Measurements from ENCODE around the gene CELF2.
"Not testable (repeated sequence)": the region's sequence is repeated elsewhere in the genome, so short reads cannot be mapped to it uniquely, and the experiment has no call there.

Gene CELF2

DNA sequence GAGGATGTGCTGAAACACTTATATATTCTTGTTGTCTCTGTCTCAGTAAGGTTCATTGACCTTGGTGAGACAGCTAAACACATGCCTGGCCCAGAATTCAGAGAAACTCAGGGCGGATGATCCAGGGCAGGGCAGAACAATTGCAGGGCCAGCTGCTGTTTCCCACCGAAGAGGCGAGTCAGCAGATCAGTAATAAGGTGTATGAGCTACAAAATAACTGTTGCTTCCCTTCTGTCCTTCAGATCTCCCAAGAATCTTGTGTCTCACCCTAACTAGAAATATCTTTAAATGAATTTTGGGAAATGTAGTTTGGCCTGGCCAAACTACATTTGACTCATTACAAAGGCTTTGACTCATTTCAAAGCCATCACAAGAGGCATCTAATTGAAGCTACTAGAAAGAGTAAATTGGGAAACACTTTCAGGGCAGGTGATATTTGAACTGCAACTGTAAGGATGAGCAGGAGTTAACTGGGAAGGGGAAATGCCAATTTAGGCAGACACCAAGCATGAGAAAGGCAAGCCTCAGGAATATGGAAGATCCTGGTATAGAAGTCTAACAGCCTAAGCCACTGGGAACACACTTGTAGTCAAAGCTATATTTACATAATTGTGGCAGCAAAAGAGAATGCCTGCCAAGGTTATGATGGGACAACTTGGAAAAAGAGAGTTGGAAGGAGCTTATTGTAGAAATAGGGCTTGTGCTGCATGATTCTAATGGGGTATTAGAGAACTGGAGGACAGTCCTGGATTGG is 24.5 kb upstream of the CELF2 start:
- H3K27ac Mint-ChIP-seq (ENCODE audit: low read depth) = no peak overlapping the region
- H3K4me3 Mint-ChIP-seq = no peak overlapping the region
- H3K9me3 Mint-ChIP-seq = no peaks in the 10 kb centered on the region
- ATAC-seq (replicated peaks; ENCODE audit: extremely low read depth, poor library complexity, severe bottlenecking) (no peak), DNase-seq (ENCODE audit: low spot score in 2 of 2) (no peak)
- peaks cover 69% of the 10 kb centered on the region for H3K27me3 Mint-ChIP-seq
- H3K4me1 Mint-ChIP-seq = no peaks in the 10 kb centered on the region
- no peaks in the 10 kb centered on the region for H3K36me3 Mint-ChIP-seq (ENCODE audit: insufficient read depth)

DNA sequence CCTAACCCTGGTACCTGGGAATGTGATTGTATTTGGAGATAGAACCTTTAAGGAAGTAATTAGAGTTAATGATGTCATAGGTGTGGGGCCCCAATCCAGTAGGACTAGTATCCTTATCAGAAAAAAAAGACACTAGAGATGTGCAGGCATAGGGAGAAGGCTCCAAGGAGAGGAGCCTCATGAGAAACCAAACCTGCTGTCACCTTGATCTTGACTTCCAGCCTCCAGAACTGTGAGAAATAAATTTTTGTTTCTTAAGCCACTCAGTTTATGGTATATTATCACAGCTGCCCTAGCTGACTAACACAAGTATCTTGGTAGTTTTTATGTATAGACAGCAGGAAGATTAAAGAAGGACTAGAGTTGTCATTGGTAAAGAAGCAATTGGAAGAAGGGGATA is 23.9 kb upstream of the CELF2 start:
- H3K9me3 Mint-ChIP-seq = no peaks in the 10 kb centered on the region
- no peak overlapping the region for H3K27ac Mint-ChIP-seq (ENCODE audit: low read depth)
- DNase-seq (ENCODE audit: low spot score in 2 of 2) (no peak), ATAC-seq (replicated peaks; ENCODE audit: extremely low read depth, poor library complexity, severe bottlenecking) (no peak)
- no peaks in the 10 kb centered on the region for H3K36me3 Mint-ChIP-seq (ENCODE audit: insufficient read depth)
- H3K27me3 Mint-ChIP-seq = peaks cover 72% of the 10 kb centered on the region
- H3K4me1 Mint-ChIP-seq = no peaks in the 10 kb centered on the region
- no peak overlapping the region for H3K4me3 Mint-ChIP-seq

DNA sequence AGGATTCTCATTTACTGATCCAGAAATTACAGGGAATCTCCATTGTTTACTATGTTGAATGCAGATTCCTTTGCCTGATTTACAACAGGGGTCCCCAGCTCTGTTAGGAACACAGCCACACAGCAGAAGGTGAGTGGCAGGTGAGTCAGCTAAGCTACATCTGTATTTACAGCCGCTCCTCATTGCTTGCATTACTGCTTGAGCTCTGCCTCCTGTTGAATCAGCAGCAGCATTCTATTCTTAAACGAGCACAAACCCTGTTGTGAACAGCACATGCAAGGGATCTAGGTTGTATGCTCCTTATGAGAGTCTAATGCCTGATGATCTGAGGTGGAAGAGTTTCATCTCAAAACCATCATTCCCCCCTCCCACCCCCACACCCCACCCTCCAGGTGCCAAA is 23.3 kb upstream of the CELF2 start:
- H3K36me3 Mint-ChIP-seq (ENCODE audit: insufficient read depth) = no peaks in the 10 kb centered on the region
- DNase-seq (ENCODE audit: low spot score in 2 of 2) = no peak
- no peaks in the 10 kb centered on the region for H3K9me3 Mint-ChIP-seq
- peaks cover 78% of the 10 kb centered on the region for H3K27me3 Mint-ChIP-seq
- H3K27ac Mint-ChIP-seq (ENCODE audit: low read depth) = no peak overlapping the region
- ATAC-seq (replicated peaks; ENCODE audit: extremely low read depth, poor library complexity, severe bottlenecking) = no peak
- H3K4me1 Mint-ChIP-seq = no peaks in the 10 kb centered on the region
- no peak overlapping the region for H3K4me3 Mint-ChIP-seq

DNA sequence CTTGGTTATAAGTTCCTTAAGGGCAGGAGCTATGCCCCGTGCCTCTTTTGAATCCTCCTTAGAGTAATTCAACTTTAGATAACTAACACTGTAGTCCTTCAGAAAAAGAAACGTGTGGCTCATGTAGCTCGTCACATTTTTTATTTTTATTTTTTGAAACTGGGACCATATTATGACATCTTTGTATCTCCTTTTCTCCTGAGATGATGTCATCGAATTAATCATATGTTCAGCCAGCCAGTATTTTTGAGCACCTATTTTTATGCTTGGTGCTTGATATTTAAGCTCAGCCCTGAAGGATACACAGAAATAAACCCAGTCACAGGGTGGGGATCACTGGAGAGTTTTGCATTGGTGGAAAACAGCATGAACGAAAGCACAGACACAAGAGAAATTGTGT is 22.6 kb upstream of the CELF2 start:
- H3K4me1 Mint-ChIP-seq = no peaks in the 10 kb centered on the region

DNA sequence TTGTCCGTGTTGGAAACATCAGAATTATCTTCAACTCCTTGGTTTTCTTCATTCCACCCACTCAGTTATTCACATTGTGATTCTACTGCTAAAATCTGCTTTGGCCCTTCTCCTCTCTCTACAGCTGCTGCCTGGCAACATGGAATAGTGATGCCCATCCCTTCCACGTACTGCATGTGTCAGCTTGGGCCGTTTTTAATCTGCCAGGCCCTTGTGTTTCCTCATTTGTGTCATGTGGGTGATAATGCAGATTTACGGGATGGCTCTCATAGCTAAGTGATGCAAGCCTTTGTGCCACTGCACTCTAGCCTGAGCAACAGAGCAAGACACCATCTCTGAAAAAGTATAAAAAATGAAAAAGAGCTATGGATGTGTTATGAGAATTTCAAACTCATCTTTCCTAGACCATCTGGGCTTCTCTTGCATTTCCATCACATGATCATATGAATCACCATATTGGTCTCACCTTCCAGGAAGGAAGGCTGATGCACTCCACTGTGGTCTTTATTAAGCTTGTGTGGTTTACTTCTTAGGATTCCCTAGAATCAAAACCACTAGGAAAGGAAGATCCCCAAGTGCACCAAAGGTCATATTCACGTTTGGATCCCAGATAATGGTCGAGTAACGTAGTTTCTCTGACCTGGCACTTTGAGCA is 20.6 kb upstream of the CELF2 start:
- no peaks in the 10 kb centered on the region for H3K4me1 Mint-ChIP-seq
- H3K36me3 Mint-ChIP-seq (ENCODE audit: insufficient read depth) = no peaks in the 10 kb centered on the region
- H3K9me3 Mint-ChIP-seq = no peaks in the 10 kb centered on the region
- ATAC-seq (replicated peaks; ENCODE audit: extremely low read depth, poor library complexity, severe bottlenecking) (no peak), DNase-seq (ENCODE audit: low spot score in 2 of 2) (no peak)
- peaks cover 85% of the 10 kb centered on the region for H3K27me3 Mint-ChIP-seq
- no peak overlapping the region for H3K27ac Mint-ChIP-seq (ENCODE audit: low read depth)
- H3K4me3 Mint-ChIP-seq = no peak overlapping the region

More for the DNA sequence above, 22.6 kb upstream of the CELF2 start:
- no peaks in the 10 kb centered on the region for H3K9me3 Mint-ChIP-seq
- DNase-seq (ENCODE audit: low spot score in 2 of 2) = no peak
- H3K36me3 Mint-ChIP-seq (ENCODE audit: insufficient read depth) = no peaks in the 10 kb centered on the region
- no peak for ATAC-seq (replicated peaks; ENCODE audit: extremely low read depth, poor library complexity, severe bottlenecking)
- H3K4me3 Mint-ChIP-seq = no peak overlapping the region
- peaks cover 83% of the 10 kb centered on the region for H3K27me3 Mint-ChIP-seq
- H3K27ac Mint-ChIP-seq (ENCODE audit: low read depth) = no peak overlapping the region

DNA sequence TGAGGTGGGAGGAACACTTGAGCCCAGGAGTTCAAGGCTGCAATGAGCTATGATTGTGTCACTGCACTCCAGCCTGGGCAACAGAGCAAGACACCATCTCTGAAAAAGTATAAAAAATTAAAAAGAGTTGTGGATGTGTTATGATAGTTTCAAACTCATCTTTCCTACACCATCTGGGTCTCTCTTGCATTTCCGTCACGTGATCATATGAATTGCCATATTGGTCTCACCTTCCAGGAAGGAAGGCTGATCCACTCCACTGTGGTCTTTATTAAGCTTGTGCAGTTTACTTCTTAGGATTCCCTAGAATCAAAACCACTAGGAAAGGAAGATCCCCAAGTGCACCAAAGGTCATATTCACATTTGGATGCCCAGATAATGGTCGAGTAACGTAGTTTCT is 18.2 kb upstream of the CELF2 start:
- H3K36me3 Mint-ChIP-seq (ENCODE audit: insufficient read depth); H3K4me3 Mint-ChIP-seq; H3K4me1 Mint-ChIP-seq; DNase-seq (ENCODE audit: low spot score in 2 of 2); ATAC-seq (replicated peaks; ENCODE audit: extremely low read depth, poor library complexity, severe bottlenecking); H3K27ac Mint-ChIP-seq (ENCODE audit: low read depth); H3K9me3 Mint-ChIP-seq: not testable (repeated sequence)
- H3K27me3 Mint-ChIP-seq = peaks cover 79% of the 10 kb centered on the region

DNA sequence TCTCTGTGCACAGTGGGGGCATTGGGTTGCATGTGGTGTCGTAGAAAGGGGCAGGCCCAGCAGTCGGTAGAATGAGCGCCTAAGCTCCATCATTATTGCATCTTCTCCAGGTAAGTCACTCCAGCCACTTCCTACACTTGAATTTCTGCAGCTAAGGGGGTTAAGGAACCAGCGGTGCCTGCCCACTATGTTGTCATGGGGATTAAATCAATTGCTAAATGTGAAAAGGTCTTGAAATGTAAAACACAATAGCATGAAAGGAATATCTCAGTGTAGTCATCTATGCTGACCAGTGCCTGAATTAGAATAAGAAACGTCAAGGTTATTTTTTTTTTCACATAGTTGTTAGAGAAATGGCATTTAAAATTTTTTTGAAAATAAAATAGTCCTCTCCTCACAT is 15.2 kb upstream of the CELF2 start:
- H3K36me3 Mint-ChIP-seq (ENCODE audit: insufficient read depth) = peaks cover 3% of the 10 kb centered on the region
- ATAC-seq (replicated peaks; ENCODE audit: extremely low read depth, poor library complexity, severe bottlenecking) = no peak
- H3K9me3 Mint-ChIP-seq = no peaks in the 10 kb centered on the region
- H3K4me1 Mint-ChIP-seq = no peaks in the 10 kb centered on the region
- H3K4me3 Mint-ChIP-seq = no peak overlapping the region
- no peak for DNase-seq (ENCODE audit: low spot score in 2 of 2)
- peaks cover 78% of the 10 kb centered on the region for H3K27me3 Mint-ChIP-seq
- H3K27ac Mint-ChIP-seq (ENCODE audit: low read depth) = no peak overlapping the region

DNA sequence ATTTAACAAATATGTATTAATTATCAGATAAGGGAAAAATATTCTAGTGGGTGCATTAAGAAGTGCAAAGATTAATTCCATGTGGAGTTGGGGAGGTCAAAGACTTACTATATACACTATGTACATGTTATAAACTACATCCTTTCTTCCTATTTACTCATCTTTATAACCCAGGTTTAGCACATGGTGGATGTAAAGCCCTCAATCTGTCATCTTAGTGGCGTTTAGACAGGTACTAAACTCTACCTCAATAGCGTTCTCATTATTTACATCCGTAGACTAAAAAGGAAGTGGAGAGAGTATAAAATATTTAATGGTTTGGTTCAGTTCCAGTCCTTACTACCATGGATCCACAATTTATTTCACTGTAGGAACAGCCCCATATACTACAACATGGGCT is 14.8 kb upstream of the CELF2 start:
- no peak for DNase-seq (ENCODE audit: low spot score in 2 of 2)

DNA sequence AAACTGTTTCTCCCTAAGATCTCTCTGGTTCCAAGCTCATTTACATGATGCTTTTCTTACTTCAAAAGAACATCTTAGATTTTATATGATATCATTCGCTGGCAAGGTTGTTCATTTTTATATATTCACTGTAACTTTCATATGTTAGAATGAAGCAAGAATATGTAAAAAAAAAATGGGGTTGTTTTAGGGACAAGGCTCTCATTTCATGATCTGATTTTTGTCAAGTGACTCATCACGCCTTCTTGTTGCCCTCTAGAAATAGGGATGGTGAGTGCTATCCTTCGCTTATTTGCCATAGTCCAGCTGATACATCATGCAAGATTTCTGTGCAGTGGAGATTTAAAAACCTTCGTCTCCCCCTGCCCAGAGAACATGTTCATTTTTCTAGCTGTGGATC is 14.0 kb upstream of the CELF2 start:
- H3K36me3 Mint-ChIP-seq (ENCODE audit: insufficient read depth) = peaks cover 3% of the 10 kb centered on the region
- H3K27me3 Mint-ChIP-seq = peaks cover 79% of the 10 kb centered on the region
- no peak overlapping the region for H3K4me3 Mint-ChIP-seq
- no peak overlapping the region for H3K27ac Mint-ChIP-seq (ENCODE audit: low read depth)
- DNase-seq (ENCODE audit: low spot score in 2 of 2) = no peak
- no peak for ATAC-seq (replicated peaks; ENCODE audit: extremely low read depth, poor library complexity, severe bottlenecking)
- H3K9me3 Mint-ChIP-seq = no peaks in the 10 kb centered on the region
- peaks cover 6% of the 10 kb centered on the region for H3K4me1 Mint-ChIP-seq

More for the DNA sequence above, 14.8 kb upstream of the CELF2 start:
- Mint-ChIP-seq H3K27me3 (peaks cover 78% of the 10 kb centered on the region), H3K4me3 (no peak overlapping the region), H3K4me1 (no peaks in the 10 kb centered on the region), H3K36me3 (ENCODE audit: insufficient read depth) (peaks cover 3% of the 10 kb centered on the region), H3K9me3 (no peaks in the 10 kb centered on the region), H3K27ac (ENCODE audit: low read depth) (no peak overlapping the region)
- no peak for ATAC-seq (replicated peaks; ENCODE audit: extremely low read depth, poor library complexity, severe bottlenecking)

DNA sequence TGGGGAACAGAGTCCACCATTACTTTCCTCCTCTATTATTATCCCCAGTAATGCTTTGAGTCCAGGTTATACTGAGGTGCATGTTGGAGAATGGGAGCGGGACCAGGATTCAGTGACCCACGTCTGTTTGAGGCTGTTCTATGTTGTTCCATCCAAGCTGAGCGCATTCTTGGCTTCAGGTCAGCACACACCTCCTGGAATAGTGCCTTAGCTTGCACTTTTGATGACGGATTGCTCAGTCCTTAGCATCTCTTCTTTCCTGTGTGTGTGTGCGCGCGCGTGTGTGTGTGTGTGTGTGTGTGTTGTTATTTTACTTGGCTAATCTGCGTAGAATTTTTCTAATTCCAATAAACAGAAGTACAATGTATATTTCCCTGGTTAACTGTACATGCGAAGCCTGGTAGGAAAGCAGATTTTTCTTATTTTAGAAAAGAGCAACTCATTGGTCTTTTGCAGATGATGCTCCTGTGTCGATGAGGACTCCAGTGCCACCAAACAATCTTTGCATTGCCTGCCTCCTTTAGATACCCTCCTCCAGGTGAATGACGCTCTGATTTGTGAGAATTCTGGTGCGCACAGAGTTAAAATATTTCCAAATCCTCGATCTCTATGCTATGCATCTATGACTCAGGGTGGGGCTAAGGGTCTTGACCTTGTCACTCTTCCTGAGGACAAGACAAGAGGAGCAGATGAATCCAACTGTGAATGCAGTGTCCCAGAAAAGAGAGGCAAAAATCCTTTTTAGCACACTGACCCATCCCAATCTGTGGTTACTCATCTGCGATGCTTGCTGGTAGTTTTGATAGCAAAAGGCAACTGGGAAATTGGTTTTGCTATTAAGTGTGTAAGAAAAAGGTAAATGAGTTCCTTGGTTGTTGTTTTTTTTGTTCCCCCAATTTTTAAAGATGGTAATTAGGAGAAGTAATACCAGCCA is 13.3 kb upstream of the CELF2 start:
- peaks cover 3% of the 10 kb centered on the region for H3K36me3 Mint-ChIP-seq (ENCODE audit: insufficient read depth)
- ATAC-seq (replicated peaks; ENCODE audit: extremely low read depth, poor library complexity, severe bottlenecking) (no peak), DNase-seq (ENCODE audit: low spot score in 2 of 2) (no peak)
- H3K27ac Mint-ChIP-seq (ENCODE audit: low read depth) = no peak overlapping the region
- H3K4me3 Mint-ChIP-seq = no peak overlapping the region
- no peaks in the 10 kb centered on the region for H3K9me3 Mint-ChIP-seq
- H3K27me3 Mint-ChIP-seq = peaks cover 80% of the 10 kb centered on the region
- H3K4me1 Mint-ChIP-seq = peaks cover 7% of the 10 kb centered on the region

DNA sequence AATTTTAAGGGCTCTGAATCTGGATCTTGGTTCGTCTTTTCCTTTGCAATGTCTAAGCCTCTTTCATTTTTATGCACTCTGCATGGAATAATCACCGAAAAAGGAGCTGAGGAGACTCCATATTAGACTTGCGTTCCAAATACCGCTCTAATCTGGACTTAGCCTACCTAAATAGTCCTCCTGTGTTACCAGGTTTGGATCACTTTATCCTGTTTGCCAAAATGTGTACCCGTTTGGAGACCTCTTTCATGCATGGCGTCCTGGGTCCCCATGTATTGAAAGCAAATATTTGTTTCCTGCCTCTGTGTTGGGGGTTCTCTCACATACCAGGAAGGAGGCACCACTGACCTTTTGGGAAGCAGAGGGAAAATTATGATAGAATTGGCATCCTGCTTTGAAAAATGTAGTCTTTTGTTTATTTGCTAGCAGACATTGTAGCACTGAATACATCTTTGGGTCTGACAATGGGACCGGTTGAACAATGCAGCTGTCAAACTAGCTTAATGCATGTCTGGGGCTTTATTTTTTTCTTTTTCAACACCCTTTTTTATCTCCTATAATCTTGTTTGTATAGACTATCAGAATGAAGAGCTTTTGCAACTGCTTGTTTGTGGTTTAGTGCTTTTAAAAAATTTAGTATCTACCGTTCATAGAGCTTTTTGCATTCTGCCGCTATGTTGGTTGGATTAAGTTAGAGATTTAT is 11.8 kb upstream of the CELF2 start:
- Mint-ChIP-seq H3K9me3 (no peaks in the 10 kb centered on the region), H3K4me3 (no peak overlapping the region), H3K27ac (ENCODE audit: low read depth) (no peak overlapping the region), H3K27me3 (peaks cover 82% of the 10 kb centered on the region), H3K36me3 (ENCODE audit: insufficient read depth) (peaks cover 3% of the 10 kb centered on the region), H3K4me1 (peaks cover 7% of the 10 kb centered on the region)
- ATAC-seq (replicated peaks; ENCODE audit: extremely low read depth, poor library complexity, severe bottlenecking) = no peak
- DNase-seq (ENCODE audit: low spot score in 2 of 2) = no peak

DNA sequence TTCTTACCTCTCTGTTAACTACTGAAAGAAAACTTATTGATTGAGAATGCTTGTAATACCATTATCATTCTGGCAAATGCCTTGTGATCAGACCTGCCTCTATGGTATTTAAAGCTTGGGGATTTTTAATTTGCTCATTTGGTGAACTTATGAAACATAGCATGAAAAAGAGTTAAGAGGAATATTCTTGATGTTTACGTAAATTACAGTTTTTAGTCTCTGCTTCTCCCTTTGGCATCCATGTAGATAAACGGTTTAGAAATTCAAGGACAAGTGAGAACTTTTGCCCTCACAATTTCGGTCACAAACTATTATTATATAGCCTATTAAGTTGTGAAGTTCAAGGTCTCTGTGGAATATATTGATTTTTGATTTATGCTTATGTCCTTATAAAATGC is 11.2 kb upstream of the CELF2 start:
- DNase-seq (ENCODE audit: low spot score in 2 of 2) (no peak), ATAC-seq (replicated peaks; ENCODE audit: extremely low read depth, poor library complexity, severe bottlenecking) (no peak)
- Mint-ChIP-seq H3K36me3 (ENCODE audit: insufficient read depth) (peaks cover 3% of the 10 kb centered on the region), H3K4me3 (no peak overlapping the region), H3K27ac (ENCODE audit: low read depth) (no peak overlapping the region), H3K4me1 (peaks cover 7% of the 10 kb centered on the region), H3K27me3 (peaks cover 85% of the 10 kb centered on the region), H3K9me3 (no peaks in the 10 kb centered on the region)
